HepG2 (cell line): ENCODE results near the gene AMOTL1.

Experiments used
- CENPBD1 ChIP-seq: sonication (generic); formaldehyde crosslinking; IDR thresholded peaks from 2 replicates; pipeline ENCODE4 v1.8.0; 2022; ENCODE audit warnings: missing genetic modification reagents, low read depth, mild to moderate bottlenecking, borderline replicate concordance
- HDAC6 ChIP-seq: fragments of 200-600 bp; sonication (generic); IDR thresholded peaks from 2 replicates; pipeline ENCODE4 v1.7.0; 2017; ENCODE audit warnings: mild to moderate bottlenecking, antibody characterized with exemption, low read length, low read depth
- KLF15 ChIP-seq: sonication (generic); formaldehyde crosslinking; IDR thresholded peaks from 2 replicates; pipeline ENCODE4 v1.8.1; 2023; ENCODE audit warnings: borderline replicate concordance, mild to moderate bottlenecking, inconsistent platforms, missing genetic modification reagents, mixed read lengths
- NCOA2 ChIP-seq: sonication (generic); formaldehyde crosslinking; IDR thresholded peaks from 2 replicates; pipeline ENCODE4 v1.8.0; 2022; ENCODE audit warnings: inconsistent platforms
- POLR2A ChIP-seq, 2 experiments: IDR thresholded peaks; 2 replicates each; pipeline ENCODE4 v1.6.1; 2011; ENCODE audit warnings: low read depth in 2 of 2, low read length in 2 of 2, mild to moderate bottlenecking in 1 of 2, moderate library complexity in 1 of 2; ENCODE audit not compliant: insufficient read depth in 1 of 2
- RAD21 ChIP-seq: fragments of 450-650 bp; formaldehyde crosslinking; IDR thresholded peaks from 2 replicates; pipeline ENCODE4 v1.5.0; 2020; ENCODE audit warnings: mild to moderate bottlenecking
- SMC3 ChIP-seq: IDR thresholded peaks from 2 replicates; pipeline ENCODE4 v1.6.1; 2011; ENCODE audit warnings: low read length, improper control_type of control experiment
- ZNF18 ChIP-seq: sonication (generic); formaldehyde crosslinking; IDR thresholded peaks from 2 replicates; pipeline ENCODE4 v1.8.0; 2022; ENCODE audit warnings: mild to moderate bottlenecking, missing genetic modification reagents; ENCODE audit not compliant: insufficient replicate concordance
- ZNF607 ChIP-seq: sonication (generic); formaldehyde crosslinking; IDR thresholded peaks from 2 replicates; pipeline ENCODE4 v1.5.1; 2020; ENCODE audit warnings: missing genetic modification reagents, mild to moderate bottlenecking, borderline replicate concordance
- ZNF766 ChIP-seq: sonication (generic); formaldehyde crosslinking; IDR thresholded peaks from 2 replicates; pipeline ENCODE4 v1.5.0; 2020; ENCODE audit warnings: missing genetic modification reagents, borderline replicate concordance
- ZNF781 ChIP-seq: sonication (generic); formaldehyde crosslinking; IDR thresholded peaks from 2 replicates; pipeline ENCODE4 v1.5.1; 2020; ENCODE audit warnings: borderline replicate concordance, mild to moderate bottlenecking, missing genetic modification reagents; ENCODE audit errors: not compliant biosample characterization

GRCh38 chr11:94787801-94788200 lies 19.6 kb downstream of the AMOTL1 start:
- TF ChIP-seq HDAC6 (no peak), POLR2A (IDR thresholded peaks at IDR 0.05; ENCODE audit: insufficient read depth in 1 of 2, low read depth in 2 of 2, low read length in 2 of 2) (no peak), ZNF607 (CRISPR knock-in tag) (no peak), ZNF766 (CRISPR knock-in tag) (no peak), RAD21 (CRISPR knock-in tag) (no peak), SMC3 (no peak), NCOA2 (CRISPR knock-in tag) (no peak), ZNF781 (CRISPR knock-in tag) (no peak), ZNF18 (no peak), CENPBD1 (CRISPR knock-in tag) (no peak), KLF15 (CRISPR knock-in tag) (no peak)
